HEK293 (cell line): ENCODE results near the gene TMEM106C.

Experiments
- ATF2 ChIP-seq: fragments of 450-650 bp; formaldehyde crosslinking; IDR thresholded peaks from 2 replicates; pipeline ENCODE4 v1.5.1; 2016; ENCODE audit warnings: missing biosample characterization, missing genetic modification characterization, low read depth
- CTCF ChIP-seq: fragments of 450-650 bp; formaldehyde crosslinking; IDR thresholded peaks from 2 replicates; pipeline ENCODE4 v1.5.1; 2016; ENCODE audit warnings: missing biosample characterization, missing genetic modification characterization
- KLF8 ChIP-seq: fragments of 450-650 bp; formaldehyde crosslinking; IDR thresholded peaks from 2 replicates; pipeline ENCODE4 v1.5.1; 2016; ENCODE audit warnings: missing biosample characterization, missing genetic modification characterization
- TCF7L2 ChIP-seq: IDR thresholded peaks from 2 replicates; pipeline ENCODE4 v1.6.1; 2011; ENCODE audit warnings: low read depth, mild to moderate bottlenecking, inconsistent platforms, low read length, moderate library complexity, borderline replicate concordance
- ZNF121 ChIP-seq: fragments of 450-650 bp; formaldehyde crosslinking; IDR thresholded peaks from 2 replicates; pipeline ENCODE4 v1.5.1; 2016; ENCODE audit warnings: missing biosample characterization, missing genetic modification characterization
- ZNF274 ChIP-seq, 2 experiments: fragments of 200-500 bp in 1 of 2; fragments of 450-650 bp in 1 of 2; sonication (Bioruptor generic) in 1 of 2; formaldehyde crosslinking in 1 of 2; IDR thresholded peaks; 2 replicates each; pipeline versions ENCODE4 v1.5.1 to v1.6.1; 2014 to 2016; ENCODE audit warnings: borderline replicate concordance in 1 of 2, inconsistent platforms in 1 of 2, low read length in 1 of 2, missing biosample characterization in 1 of 2, missing genetic modification characterization in 1 of 2
- ZNF48 ChIP-seq: fragments of 450-650 bp; formaldehyde crosslinking; IDR thresholded peaks from 2 replicates; pipeline ENCODE4 v1.5.1; 2016; ENCODE audit warnings: missing biosample characterization, missing genetic modification characterization
- ZNF488 ChIP-seq: fragments of 450-650 bp; formaldehyde crosslinking; IDR thresholded peaks from 2 replicates; pipeline ENCODE4 v1.5.1; 2016; ENCODE audit warnings: missing biosample characterization, missing genetic modification characterization
- ZNF571 ChIP-seq: fragments of 450-650 bp; formaldehyde crosslinking; IDR thresholded peaks from 2 replicates; pipeline ENCODE4 v1.5.0; 2017; ENCODE audit warnings: missing biosample characterization, missing genetic modification characterization

GRCh38 chr12:47962198-47962597 is 1.2 kb upstream of the TMEM106C start:
- TF ChIP-seq ZNF48 (tag by site-specific recombination) (no peak), TCF7L2 (no peak), KLF8 (tag by site-specific recombination) (no peak), ZNF274 (IDR thresholded peaks at IDR 0.05; ENCODE audit: low read length) (no peak), ZNF274 (tag by site-specific recombination; IDR thresholded peaks at IDR 0.05; ENCODE audit: borderline replicate concordance) (no peak), ZNF571 (no peak), ZNF488 (tag by site-specific recombination) (no peak), ZNF121 (tag by site-specific recombination) (no peak), ATF2 (tag by site-specific recombination) (no peak), CTCF (no peak)
